Measurements from ENCODE around the gene C1orf159. TPM values are rescaled to one million over a fixed set of nuclear protein-coding genes. Genes with fewer than 3 reads are reported as not detected.

Gene C1orf159
- total RNA-seq, 1 experiment from 2014 or later, result 32.4 TPM

GRCh38 chr1:1141911-1142250 is 26.0 kb upstream of the C1orf159 start:
- peaks cover 2% of the 10 kb centered on the region for H3K36me3 Mint-ChIP-seq (ENCODE audit: insufficient read depth, unreplicated experiment)
- no peaks in the 10 kb centered on the region for H3K4me1 Mint-ChIP-seq (ENCODE audit: low read depth, unreplicated experiment)
- DNase-seq, result no peak
- no peak for TF ChIP-seq CTCF (IDR thresholded peaks at IDR 0.05; ENCODE audit: unreplicated experiment)
- intact Hi-C loops (cut with micrococcal nuclease; ENCODE audit: unreplicated experiment), result no loop called here
- BruUV-seq (replicated peaks), result no TSS peak
- CTCF ChIA-PET, result no interaction called here
- no peak overlapping the region for H3K4me3 Mint-ChIP-seq (ENCODE audit: low read depth, unreplicated experiment)
- H3K27ac Mint-ChIP-seq (ENCODE audit: unreplicated experiment), result no peak overlapping the region
- H3K27me3 Mint-ChIP-seq (ENCODE audit: unreplicated experiment), result no peaks in the 10 kb centered on the region
- H3K9me3 Mint-ChIP-seq (ENCODE audit: low read depth, unreplicated experiment), result no peaks in the 10 kb centered on the region

GRCh38 chr1:1141244-1141910 is 25.5 kb upstream of the C1orf159 start:
- H3K27ac Mint-ChIP-seq (ENCODE audit: unreplicated experiment), result no peak overlapping the region
- H3K36me3 Mint-ChIP-seq (ENCODE audit: insufficient read depth, unreplicated experiment), result peaks cover 7% of the 10 kb centered on the region
- BruUV-seq (replicated peaks), result no TSS peak
- no peak overlapping the region for H3K4me3 Mint-ChIP-seq (ENCODE audit: low read depth, unreplicated experiment)
- no peak for DNase-seq
- no peaks in the 10 kb centered on the region for H3K9me3 Mint-ChIP-seq (ENCODE audit: low read depth, unreplicated experiment)
- CTCF ChIA-PET, result no interaction called here
- no peaks in the 10 kb centered on the region for H3K4me1 Mint-ChIP-seq (ENCODE audit: low read depth, unreplicated experiment)
- no peak for TF ChIP-seq CTCF (IDR thresholded peaks at IDR 0.05; ENCODE audit: unreplicated experiment)
- intact Hi-C loops (cut with micrococcal nuclease; ENCODE audit: unreplicated experiment), result no loop called here
- no peaks in the 10 kb centered on the region for H3K27me3 Mint-ChIP-seq (ENCODE audit: unreplicated experiment)

- TF ChIP-seq CTCF (IDR thresholded peaks at IDR 0.05; ENCODE audit: unreplicated experiment), result no peak
- no peak for DNase-seq
- CTCF ChIA-PET, result no interaction called here
Measured at GRCh38 chr1:1140673-1141072, 24.8 kb upstream of the C1orf159 start.

GRCh38 chr1:1137256-1138045 is 21.6 kb upstream of the C1orf159 start:
- peak; percentile 55 for DNase-seq
- no peaks in the 10 kb centered on the region for H3K9me3 Mint-ChIP-seq (ENCODE audit: low read depth, unreplicated experiment)
- H3K27ac Mint-ChIP-seq (ENCODE audit: unreplicated experiment), result peak overlapping the region; percentile 67
- H3K4me1 Mint-ChIP-seq (ENCODE audit: low read depth, unreplicated experiment), result peaks cover 6% of the 10 kb centered on the region
- BruUV-seq (replicated peaks), result TSS peak; percentile 63
- peaks cover 23% of the 10 kb centered on the region for H3K36me3 Mint-ChIP-seq (ENCODE audit: insufficient read depth, unreplicated experiment)
- no peak for TF ChIP-seq CTCF (IDR thresholded peaks at IDR 0.05; ENCODE audit: unreplicated experiment)
- intact Hi-C loops (cut with micrococcal nuclease; ENCODE audit: unreplicated experiment), result no loop called here
- CTCF ChIA-PET, result interaction anchor here (0.7 to 1.5 kb wide), 3 partner anchors 21 to 221 kb away, joined by 3 to 5 read pairs (median 3); no protein-coding TSS in a partner anchor
- H3K4me3 Mint-ChIP-seq (ENCODE audit: low read depth, unreplicated experiment), result peak overlapping the region; percentile 59
- no peaks in the 10 kb centered on the region for H3K27me3 Mint-ChIP-seq (ENCODE audit: unreplicated experiment)

More at GRCh38 chr1:1140673-1141072, 24.8 kb upstream of the C1orf159 start:
- Mint-ChIP-seq H3K36me3 (ENCODE audit: insufficient read depth, unreplicated experiment) (peaks cover 12% of the 10 kb centered on the region), H3K27ac (ENCODE audit: unreplicated experiment) (no peak overlapping the region), H3K9me3 (ENCODE audit: low read depth, unreplicated experiment) (no peaks in the 10 kb centered on the region), H3K4me1 (ENCODE audit: low read depth, unreplicated experiment) (no peaks in the 10 kb centered on the region), H3K27me3 (ENCODE audit: unreplicated experiment) (no peaks in the 10 kb centered on the region), H3K4me3 (ENCODE audit: low read depth, unreplicated experiment) (no peak overlapping the region)
- intact Hi-C loops (cut with micrococcal nuclease; ENCODE audit: unreplicated experiment), result no loop called here
- no TSS peak for BruUV-seq (replicated peaks)

Data from Calu3 (cell line).